ENCODE measurements around the gene MAP1LC3A.

The MAP1LC3A gene

GRCh38 chr20:34549291-34549928 is 9.1 kb upstream of the MAP1LC3A start:
- peak; percentile 67 for DNase-seq (ENCODE audit: low read depth, low spot score)

GRCh38 chr20:34549929-34550305 is 8.6 kb upstream of the MAP1LC3A start:
- no peak for DNase-seq (ENCODE audit: low read depth, low spot score)

GRCh38 chr20:34552569-34552968 is 5.9 kb upstream of the MAP1LC3A start:
- no peak for DNase-seq (ENCODE audit: low read depth, low spot score)

GRCh38 chr20:34553366-34553867 is 5.1 kb upstream of the MAP1LC3A start:
- no peak for DNase-seq (ENCODE audit: low read depth, low spot score)

GRCh38 chr20:34557936-34558319 is 590 bp upstream of the MAP1LC3A start:
- DNase-seq (ENCODE audit: low read depth, low spot score), result no peak

GRCh38 chr20:34559311-34560140 is 1.0 kb downstream of the MAP1LC3A start:
- no peak for DNase-seq (ENCODE audit: low read depth, low spot score)

- DNase-seq (ENCODE audit: low read depth, low spot score), result no peak
These were observed 1.6 kb downstream of the MAP1LC3A start for GRCh38 chr20:34560141-34560523.

GRCh38 chr20:34560614-34561013 is 2.1 kb downstream of the MAP1LC3A start:
- DNase-seq (ENCODE audit: low read depth, low spot score), result no peak

GRCh38 chr20:34561661-34562060 is 3.1 kb downstream of the MAP1LC3A start:
- DNase-seq (ENCODE audit: low read depth, low spot score), result no peak

GRCh38 chr20:34562641-34563040 is 4.1 kb downstream of the MAP1LC3A start:
- DNase-seq (ENCODE audit: low read depth, low spot score), result no peak

- DNase-seq (ENCODE audit: low read depth, low spot score), result no peak
These were observed 6.3 kb downstream of the MAP1LC3A start for GRCh38 chr20:34564833-34565232.

GRCh38 chr20:34566978-34567891 is 8.7 kb downstream of the MAP1LC3A start:
- DNase-seq (ENCODE audit: low read depth, low spot score), result no peak

GRCh38 chr20:34567892-34568865 is 9.7 kb downstream of the MAP1LC3A start:
- DNase-seq (ENCODE audit: low read depth, low spot score), result no peak

GRCh38 chr20:34569598-34569997 is 11.1 kb downstream of the MAP1LC3A start:
- DNase-seq (ENCODE audit: low read depth, low spot score), result no peak

GRCh38 chr20:34570859-34571306 is 12.4 kb downstream of the MAP1LC3A start:
- DNase-seq (ENCODE audit: low read depth, low spot score), result no peak

GRCh38 chr20:34571753-34572152 is 13.2 kb downstream of the MAP1LC3A start:
- no peak for DNase-seq (ENCODE audit: low read depth, low spot score)

- DNase-seq (ENCODE audit: low read depth, low spot score), result no peak
These were observed 15.2 kb downstream of the MAP1LC3A start for GRCh38 chr20:34573541-34574300.

- no peak for DNase-seq (ENCODE audit: low read depth, low spot score)
These were observed 15.9 kb downstream of the MAP1LC3A start for GRCh38 chr20:34574426-34574825.

- DNase-seq (ENCODE audit: low read depth, low spot score), result no peak
These were observed 16.3 kb downstream of the MAP1LC3A start for GRCh38 chr20:34574861-34575260.

- no peak for DNase-seq (ENCODE audit: low read depth, low spot score)
These were observed 16.8 kb downstream of the MAP1LC3A start for GRCh38 chr20:34575271-34575670.

Data from iPS DF 19.7 (cell line).